SU-DHL-6 (cell line): Measurements from ENCODE around the gene PACSIN3.

Source experiments
- CTCF ChIP-seq: fragments of 200-600 bp; sonication (generic); IDR thresholded peaks from one replicate; pipeline ENCODE4 v1.5.1; 2017; ENCODE audit warnings: antibody characterized with exemption, mild to moderate bottlenecking, low read length, moderate library complexity; ENCODE audit not compliant: insufficient read depth, poor library complexity, severe bottlenecking
- EZH2phosphoT487 ChIP-seq: fragments of 200-600 bp; sonication (generic), shearing (Covaris generic); conservative IDR thresholded peaks from 2 replicates; pipeline ENCODE4 v1.6.1; 2018; ENCODE audit warnings: mild to moderate bottlenecking, antibody characterized with exemption, low read length, moderate library complexity, mixed read lengths

GRCh38 chr11:47208628-47209027, 22.4 kb upstream of the PACSIN3 start:
- TF ChIP-seq CTCF (no peak), EZH2phosphoT487 (no peak)
